HG03039 (cell line): Measurements from ENCODE around the gene UVSSA.

Source experiments
- ATAC-seq: cut with Tn5 transposase; IDR thresholded peaks from one replicate; pipeline ENCODE4 v1.9.1; 2021; ENCODE audit warnings: mild to moderate bottlenecking, moderate library complexity; ENCODE audit not compliant: unreplicated experiment

The UVSSA gene

DNA sequence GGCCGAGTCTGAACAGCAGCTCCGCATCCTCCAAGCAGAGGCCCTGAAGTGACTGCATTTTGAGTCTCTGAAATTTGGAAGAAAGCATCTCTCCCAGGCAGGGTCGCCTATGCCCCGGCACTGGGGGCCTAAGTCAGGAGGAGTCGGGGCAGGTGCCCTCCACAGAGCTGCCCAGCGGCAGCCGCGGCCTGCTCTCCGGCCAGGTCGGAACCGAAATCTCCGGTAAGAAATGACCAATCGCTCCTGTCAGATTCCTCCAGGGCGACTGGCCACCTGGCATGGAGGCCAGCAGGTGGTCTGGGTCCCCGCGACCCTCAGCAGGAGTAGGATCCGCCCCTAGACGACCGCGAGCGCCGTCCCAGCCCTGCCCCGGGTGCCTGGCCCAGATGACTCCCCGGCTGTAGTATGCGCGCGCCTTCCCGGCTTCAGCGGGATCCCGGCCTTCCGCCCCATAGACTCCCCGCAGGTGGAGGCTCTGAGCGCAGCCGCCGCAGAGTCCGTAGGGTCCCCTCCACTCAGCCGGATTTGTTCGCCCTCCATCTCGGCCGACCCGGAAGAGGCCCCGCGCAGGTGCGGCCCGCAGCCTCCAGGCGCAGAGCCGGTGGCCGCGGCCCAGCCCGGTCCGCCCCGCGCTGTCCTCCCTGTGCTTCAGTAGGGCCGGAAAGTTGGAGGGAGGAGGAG is 57.7 kb downstream of the UVSSA start:
- ATAC-seq: no peak

- no peak for ATAC-seq
Measured at GRCh38 chr4:1405254-1405635, 58.2 kb downstream of the UVSSA start.

DNA sequence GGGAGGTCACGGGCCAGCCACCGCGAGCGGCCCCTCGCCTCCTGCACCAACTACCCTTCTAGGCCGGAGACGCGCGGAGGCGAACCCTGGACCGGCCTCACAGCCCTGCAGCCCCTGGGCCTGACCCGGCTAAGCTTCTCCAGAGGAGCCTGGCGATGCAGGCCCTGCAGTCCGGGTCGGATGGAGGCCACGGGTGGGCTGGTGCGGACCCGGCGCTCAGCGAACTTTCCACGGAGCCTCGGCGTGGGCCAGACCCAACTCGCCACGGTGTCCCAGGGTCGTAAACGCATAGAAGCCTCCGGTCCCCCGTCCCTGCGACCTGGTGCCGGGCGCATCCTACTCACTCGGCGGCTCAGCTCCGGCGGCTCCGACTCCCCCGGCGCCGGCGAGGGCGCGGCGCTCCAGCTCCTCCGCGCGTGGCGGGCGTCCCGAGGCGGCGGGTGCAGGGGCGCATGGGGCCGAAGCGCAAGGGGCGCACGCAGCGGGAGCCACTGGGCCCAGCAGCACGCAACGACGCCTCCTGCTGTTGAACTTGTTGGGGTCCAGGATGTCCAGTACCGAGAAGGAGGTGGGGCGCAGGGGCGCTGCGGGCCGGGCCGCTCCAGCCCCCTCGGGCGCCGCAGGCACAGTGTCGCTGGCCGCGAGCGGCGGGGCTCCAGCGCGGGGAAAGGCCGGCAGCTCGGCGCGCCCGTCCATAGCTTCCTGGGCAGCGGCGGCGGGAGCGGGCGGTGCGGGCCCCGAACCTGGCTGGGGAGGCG is 58.8 kb downstream of the UVSSA start:
- ATAC-seq: no peak

DNA sequence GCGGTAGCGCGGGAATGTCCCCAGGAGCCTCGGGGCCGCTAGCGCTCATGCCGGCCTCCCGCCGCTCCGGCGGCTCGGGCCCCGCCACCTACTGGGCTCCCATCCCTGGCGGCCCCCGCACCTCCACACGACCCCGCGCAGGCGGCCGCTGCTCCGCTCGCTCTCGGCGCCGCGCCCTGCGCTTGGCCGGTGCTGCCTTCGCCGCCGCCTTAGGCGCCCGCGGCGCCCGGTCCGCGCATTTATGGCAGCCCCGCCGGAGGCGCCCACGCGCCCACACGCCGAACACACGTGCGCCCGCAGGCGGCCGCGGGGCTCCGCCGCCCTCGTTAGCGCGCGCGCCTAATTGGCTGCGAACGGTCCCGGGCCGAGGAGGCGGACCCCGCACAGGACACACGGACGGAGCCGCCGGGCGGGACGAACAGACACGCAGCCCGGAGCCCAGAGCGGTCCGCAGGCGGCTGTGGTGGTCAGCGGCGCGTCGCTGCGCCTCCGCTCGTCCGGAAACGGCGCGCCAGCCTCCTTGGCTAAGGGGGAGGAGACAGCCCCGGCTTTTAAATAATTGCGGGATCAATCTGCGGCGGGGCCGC is 59.5 kb downstream of the UVSSA start, which contains the start of gene NKX1-1:
NKX1-1 (minus strand) TSS at position 49 of the 587 bp plus-strand sequence; CDS start at position 49, 0 bp downstream.
- ATAC-seq: no peak

GRCh38 chr4:1406981-1407656 is 60.1 kb downstream of the UVSSA start:
- no peak for ATAC-seq

GRCh38 chr4:1407657-1408333 is 60.8 kb downstream of the UVSSA start:
- no peak for ATAC-seq

DNA sequence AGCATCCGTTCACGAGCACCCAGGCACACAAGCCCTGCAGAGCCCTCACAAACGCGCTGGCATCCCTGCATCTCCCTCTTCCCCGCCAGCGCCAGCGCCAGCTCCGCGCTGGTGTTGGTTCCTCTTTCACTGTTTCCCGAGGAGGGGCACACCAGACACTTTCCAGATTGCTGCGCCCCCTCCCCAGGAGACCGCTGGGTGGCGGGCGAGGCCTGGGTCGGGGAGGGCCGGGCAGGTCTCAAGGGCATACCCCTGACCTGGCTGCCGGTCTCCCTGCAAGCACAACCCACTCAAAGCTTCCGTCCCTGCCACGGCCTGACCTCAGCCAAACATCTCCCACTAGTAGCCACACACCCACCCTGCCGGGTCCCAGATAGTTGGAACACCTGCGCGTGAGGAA is 61.4 kb downstream of the UVSSA start:
- no peak for ATAC-seq

DNA sequence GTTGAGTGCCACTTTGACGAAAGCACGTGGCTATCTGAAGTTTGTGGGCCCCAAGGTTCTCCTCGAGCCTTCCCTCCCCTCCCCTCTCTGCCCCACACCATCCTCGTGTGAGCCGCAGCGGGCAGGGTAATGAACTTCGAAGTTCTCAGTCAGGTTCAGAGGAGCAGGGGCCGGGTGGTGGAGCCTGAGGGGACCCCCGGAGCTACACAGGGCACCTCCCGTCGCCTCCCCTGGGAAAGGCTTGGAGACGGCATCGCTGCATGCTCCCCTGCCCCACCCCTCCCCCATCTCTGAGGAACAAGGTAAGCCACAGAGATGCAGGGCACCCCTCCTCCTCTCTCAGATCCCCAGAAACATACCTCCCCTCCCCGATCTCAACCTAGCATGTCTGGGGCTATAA is 62.1 kb downstream of the UVSSA start:
- no peak for ATAC-seq

- no peak for ATAC-seq
Measured at GRCh38 chr4:1409491-1410425, 62.8 kb downstream of the UVSSA start.

DNA sequence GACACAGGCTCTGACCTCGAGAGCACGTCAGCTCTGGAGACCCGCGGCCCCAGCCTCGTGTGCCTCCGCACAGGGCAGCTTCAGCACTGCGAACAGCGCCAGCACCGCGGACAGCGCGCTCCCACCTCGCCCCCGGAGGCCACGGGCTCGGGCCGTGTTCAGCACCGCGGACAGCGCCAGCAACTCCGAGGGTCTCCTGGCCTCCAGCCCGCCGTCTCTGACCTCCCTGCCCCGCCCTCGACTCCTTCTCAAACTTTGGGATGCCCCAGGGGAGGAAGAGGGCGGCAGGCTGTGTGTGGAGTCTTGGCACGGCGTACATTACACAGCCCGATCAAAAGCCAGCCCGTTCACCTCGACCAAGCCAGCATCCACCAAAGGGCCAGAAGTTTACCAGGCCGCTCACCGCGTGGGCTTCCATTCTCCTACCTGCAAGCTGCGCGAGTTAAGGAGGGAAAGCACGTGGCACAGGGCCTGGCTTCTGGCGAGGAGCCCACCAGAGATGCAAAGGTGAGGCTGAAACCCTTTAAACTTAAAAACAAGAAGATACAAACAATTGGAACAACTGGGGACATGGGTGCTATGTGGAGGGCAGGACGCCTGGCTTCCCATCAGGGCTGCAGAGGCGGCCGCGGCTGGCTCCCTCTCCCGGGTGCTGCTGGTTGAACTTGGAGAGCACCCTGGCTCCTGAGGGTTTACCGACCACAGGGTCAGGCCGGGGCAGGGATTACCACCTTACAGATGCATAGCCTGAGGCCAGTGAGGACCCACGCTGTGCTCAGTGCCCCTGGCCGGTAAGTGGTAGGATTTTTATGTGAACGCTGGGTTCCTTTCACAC is 63.7 kb downstream of the UVSSA start:
- ATAC-seq: no peak

DNA sequence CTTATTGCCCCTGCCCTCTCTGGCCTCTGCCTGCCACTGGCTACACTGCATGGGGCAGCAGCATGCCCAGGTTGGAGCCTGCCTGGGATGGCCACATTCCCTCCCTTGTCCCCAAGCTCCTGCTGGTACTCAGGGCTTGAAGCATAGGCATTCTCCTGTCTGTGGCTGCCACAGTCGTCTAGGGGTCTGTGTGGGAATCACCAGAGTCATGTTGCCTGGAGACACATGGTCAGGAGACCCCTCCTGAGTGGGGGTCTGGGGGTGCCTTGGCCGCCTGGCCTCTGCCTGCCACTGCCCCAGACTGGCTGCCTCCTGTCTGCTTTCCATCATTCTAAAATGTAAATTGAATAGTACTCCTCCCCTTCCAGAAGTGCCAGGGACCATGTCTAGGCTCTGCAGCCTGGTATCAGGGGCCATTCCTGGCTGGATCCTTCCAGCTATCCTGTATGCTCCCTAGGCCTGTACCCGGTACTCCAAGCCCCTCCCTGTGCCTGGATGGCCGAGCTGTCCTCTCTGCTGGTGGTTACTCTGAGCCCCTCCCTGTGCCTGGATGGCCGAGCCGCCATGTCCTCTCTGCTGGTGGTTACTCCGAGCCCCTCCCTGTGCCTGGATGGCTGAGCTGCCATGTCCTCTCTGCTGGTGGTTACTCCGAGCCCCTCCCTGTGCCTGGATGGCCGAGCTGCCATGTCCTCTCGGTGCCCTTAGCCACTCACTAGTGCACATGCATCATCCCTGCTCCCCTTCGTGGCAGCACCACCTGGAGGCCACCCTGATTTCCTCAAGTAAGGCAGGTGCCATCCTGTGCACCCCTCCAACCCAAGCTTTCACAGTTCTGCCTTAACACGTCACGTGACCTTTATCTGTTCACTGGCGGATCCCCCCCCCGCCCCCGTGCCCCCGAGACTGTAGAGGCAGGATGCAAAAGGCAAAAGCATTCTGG is 64.7 kb downstream of the UVSSA start:
- ATAC-seq: no peak

DNA sequence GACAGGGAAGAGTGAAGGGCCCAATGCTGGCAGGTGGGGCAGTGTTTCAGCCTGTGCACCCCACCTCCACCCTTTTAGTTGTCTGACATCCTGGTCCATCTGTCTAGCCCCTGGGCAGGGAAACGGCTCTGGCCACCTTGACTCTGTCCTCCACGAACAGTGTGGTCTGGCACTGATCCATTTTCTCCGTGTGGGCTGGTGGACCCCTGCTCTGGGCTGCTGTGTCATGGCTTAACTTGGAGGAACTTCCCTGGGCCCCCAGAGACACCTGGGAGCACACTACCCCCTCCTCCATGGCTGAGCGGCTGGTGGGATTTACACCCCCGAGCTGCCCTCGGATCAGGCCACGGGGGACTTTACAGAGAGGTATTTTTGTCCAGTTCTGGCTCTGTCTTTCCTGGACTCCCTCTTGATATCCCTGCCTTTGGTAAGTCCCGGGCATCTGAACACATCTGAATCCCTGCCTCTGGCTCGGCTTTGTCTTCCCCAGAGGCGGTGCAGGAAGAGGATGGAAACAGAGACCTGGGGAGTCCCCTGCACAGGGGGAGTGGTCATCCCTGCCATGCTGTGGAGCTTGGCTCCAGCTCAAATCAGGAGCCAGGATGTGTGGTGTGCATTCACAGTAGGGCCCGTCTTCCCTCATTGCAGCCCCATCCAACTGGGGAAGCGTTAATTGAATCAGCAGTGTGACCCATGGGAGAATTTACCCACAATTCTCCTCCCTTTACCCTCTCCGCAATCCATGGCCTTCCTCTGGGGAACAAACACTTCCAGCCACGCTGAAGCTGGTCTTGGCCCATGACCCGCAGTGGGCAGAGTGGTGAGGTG is 65.6 kb downstream of the UVSSA start:
- no peak for ATAC-seq

- ATAC-seq: no peak
Measured at GRCh38 chr4:1413204-1413663, 66.2 kb downstream of the UVSSA start.

DNA sequence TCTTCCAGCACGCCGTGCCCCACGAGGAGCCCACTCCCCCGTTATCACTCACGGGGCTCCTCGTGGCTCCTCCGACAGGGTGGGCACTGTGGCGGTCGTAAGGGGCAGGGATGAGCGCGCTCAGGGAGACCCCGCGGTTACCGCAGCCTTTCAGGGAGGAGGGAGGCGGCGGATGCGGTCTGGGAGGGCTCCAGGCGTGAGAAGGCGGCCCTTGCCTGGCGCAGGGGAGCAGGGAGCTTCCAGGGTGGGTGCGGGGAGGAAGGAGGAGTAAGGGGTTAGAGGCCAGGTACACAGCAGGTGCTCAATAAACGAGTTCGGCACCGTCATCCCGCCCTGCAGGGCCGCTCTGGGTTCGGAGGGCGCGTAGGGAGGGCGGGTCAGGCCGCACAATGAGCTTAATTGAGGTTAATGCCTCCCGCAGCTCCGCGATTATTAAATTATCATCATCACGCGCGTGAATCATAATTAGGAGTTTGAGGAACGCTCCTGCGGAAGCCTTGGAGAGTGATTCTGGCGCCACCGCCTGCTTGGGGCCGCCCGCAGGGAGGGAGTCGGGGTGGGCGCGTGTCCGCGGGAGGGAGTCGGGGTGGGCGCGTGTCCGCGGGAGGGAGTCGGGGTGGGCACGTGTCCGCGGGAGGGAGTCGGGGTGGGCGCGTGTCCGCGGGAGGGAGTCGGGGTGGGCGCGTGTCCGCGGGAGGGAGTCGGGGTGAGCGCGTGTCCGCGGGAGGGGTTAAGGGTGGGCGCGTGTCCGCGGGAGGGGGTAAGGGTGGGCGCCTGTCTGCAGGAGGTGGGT is 66.9 kb downstream of the UVSSA start:
- no peak for ATAC-seq

- no peak for ATAC-seq
Measured at GRCh38 chr4:1414831-1415680, 68.0 kb downstream of the UVSSA start.
